Transverse colon (tissue), 4 donors: ENCODE measurements around the gene PROSER3. TPM values are rescaled to one million over a fixed set of nuclear protein-coding genes. Genes with fewer than 3 reads are reported as not detected.
A peak's percentile ranks its signal among the peaks of the same experiment; 100 is the strongest.

Experiments
- DNase-seq: peaks from one replicate; pipeline ENCODE4 v3.0.0-alpha.2; 2019
- H3K27ac ChIP-seq, 4 donors: fragments of 200-600 bp; sonication (generic); 2 replicates each; pipeline ENCODE4 v1.5.1; 2016 to 2018; ENCODE audit warnings: inconsistent platforms in 4 of 4
- H3K27me3 ChIP-seq: fragments of 200-600 bp; sonication (generic); 2 replicates; pipeline ENCODE4 v1.5.1; 2017; ENCODE audit warnings: inconsistent platforms
- H3K36me3 ChIP-seq, 4 donors: fragments of 200-600 bp; sonication (generic); 2 replicates each; pipeline ENCODE4 v1.5.1; 2017 to 2019; ENCODE audit warnings: inconsistent platforms in 4 of 4
- H3K4me1 ChIP-seq, 4 donors: fragments of 200-600 bp; sonication (generic); 2 replicates each; pipeline ENCODE4 v1.5.1; 2017 to 2020; ENCODE audit warnings: inconsistent platforms in 4 of 4
- H3K4me3 ChIP-seq, 4 donors: fragments of 200-600 bp; sonication (generic); 1 replicate in 1 of 4; 2 replicates in 3 of 4; pipeline versions ENCODE4 v1.5.1 to v1.6.1; 2017 to 2019; ENCODE audit warnings: inconsistent platforms in 4 of 4
- H3K9me3 ChIP-seq, 2 donors: fragments of 200-600 bp; sonication (generic); 2 replicates each; pipeline ENCODE4 v1.5.1; 2017 to 2019; ENCODE audit warnings: inconsistent platforms in 2 of 2
- EP300 ChIP-seq: sonication (generic); formaldehyde crosslinking; IDR thresholded peaks from one replicate; pipeline ENCODE4 v1.6.1; 2017; ENCODE audit warnings: antibody characterized with exemption, low read depth
- POLR2A ChIP-seq: fragments of 450-650 bp; IDR thresholded peaks from one replicate; pipeline ENCODE4 v1.6.1; 2016; ENCODE audit warnings: antibody characterized with exemption, mild to moderate bottlenecking, moderate library complexity
- POLR2AphosphoS5 ChIP-seq, 3 donors: sonication (generic); formaldehyde crosslinking; IDR thresholded peaks; one replicate each; pipeline ENCODE4 v1.6.1; 2016; ENCODE audit warnings: antibody characterized with exemption in 3 of 3
- WGBS, 2 donors: methylation state at CpG; one replicate each; pipeline ENCODE4 v1.1.5; 2018; ENCODE audit warnings: low coverage in 1 of 2; 5-methylcytosine and 5-hydroxymethylcytosine counted together
- in situ Hi-C, 4 donors: fragments of 200-750 bp; cut with MboI; loops; one replicate each; pipeline versions ENCODE4 v1.15.0 to v1.15.1; 2017; ENCODE audit warnings: low sequenced_read_pairs in 3 of 4, low pct_ligation_motif_present in 1 of 4, low pct_unique_long_range_greater_than_20kb in 1 of 4
- intact Hi-C: fragments of 100-400 bp; cut with DNase I; formaldehyde crosslinking; loops from one replicate; pipeline ENCODE4 v1.15.1; 2023; ENCODE audit warnings: low total_unique reads
- total RNA-seq, 4 donors: library from RNA; depleted of rRNA; stranded (reverse); fragments of >200 nt; gene quantifications; one replicate each; pipeline ENCODE4 v1.1.0, GENCODE V29; 2016
- TF ChIP-seq, protein P1 (sequence below), 5 experiments: fragments of 200-600 bp in 3 of 5; fragments of 450-650 bp in 2 of 5; sonication (generic) in 3 of 5; IDR thresholded peaks; 1 replicate in 2 of 5; 2 replicates in 3 of 5; pipeline ENCODE4 v1.5.1; 2016 to 2017; ENCODE audit warnings: antibody characterized with exemption in 5 of 5, inconsistent platforms in 3 of 5, mild to moderate bottlenecking in 2 of 5, moderate library complexity in 1 of 5

The PROSER3 gene
- total RNA-seq, 4 donors from 2014 or later = 9.2 to 42.8 (median 24.6) TPM

DNA sequence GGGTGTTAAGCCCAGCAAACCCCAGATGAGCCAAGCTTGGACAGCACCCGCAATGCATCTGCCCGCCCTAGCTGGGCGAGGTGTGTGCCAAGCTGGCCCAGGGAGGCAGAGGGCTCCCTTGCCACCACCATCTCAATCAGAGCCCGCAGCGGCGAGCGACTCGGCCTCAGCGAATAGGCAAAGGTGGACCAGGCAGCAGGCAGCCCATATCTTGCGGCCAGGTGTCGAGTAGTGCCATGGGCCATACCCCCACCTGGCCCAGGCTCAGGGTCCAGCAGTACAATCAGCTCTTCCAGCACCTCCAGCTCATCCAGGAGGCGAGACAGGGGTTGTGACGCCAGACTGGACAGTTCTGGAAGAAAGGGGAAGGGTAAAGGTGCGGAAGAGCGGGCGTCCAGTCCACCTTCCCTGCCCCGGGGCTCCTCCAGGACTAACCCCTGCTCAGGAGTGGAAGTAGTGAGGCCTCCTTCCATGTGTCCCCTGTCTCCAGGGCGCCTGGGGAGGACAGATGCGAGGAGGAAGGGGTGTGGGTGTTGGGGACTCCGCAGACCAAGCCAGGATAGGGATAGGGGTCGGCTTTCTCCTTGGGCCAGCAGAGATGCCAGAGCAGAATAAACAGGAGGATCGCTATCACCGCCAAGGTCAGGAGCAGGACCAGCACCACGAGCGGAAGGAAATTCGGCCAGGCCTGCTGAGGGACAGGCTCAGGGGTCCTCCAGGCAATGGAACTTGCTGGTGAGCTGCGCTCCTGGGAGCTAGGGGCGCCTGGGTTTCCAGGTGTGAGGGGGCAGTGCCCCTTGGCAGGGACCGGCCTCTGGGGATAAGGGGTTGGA, 18.5 kb upstream of the PROSER3 start:
- Histone ChIP-seq H3K4me1 (peaks cover 7 to 21% (median 14%) of the 10 kb centered on the region in 4 donors), H3K36me3 (peaks cover 0 to 7% (median 3%) of the 10 kb centered on the region in 4 donors), H3K27ac (peak overlapping the region; percentile 82 to 97 (median 88)), H3K27me3 (no peaks in the 10 kb centered on the region), H3K4me3 (peak overlapping the region in 3 of 4 donors; percentile 46 to 63 (median 52)), H3K9me3 (no peaks in the 10 kb centered on the region)
- TF ChIP-seq POLR2AphosphoS5 (IDR thresholded peaks at IDR 0.05) (no peak), EP300 (no peak), POLR2A (no peak)
- TF ChIP-seq, protein P1, sequence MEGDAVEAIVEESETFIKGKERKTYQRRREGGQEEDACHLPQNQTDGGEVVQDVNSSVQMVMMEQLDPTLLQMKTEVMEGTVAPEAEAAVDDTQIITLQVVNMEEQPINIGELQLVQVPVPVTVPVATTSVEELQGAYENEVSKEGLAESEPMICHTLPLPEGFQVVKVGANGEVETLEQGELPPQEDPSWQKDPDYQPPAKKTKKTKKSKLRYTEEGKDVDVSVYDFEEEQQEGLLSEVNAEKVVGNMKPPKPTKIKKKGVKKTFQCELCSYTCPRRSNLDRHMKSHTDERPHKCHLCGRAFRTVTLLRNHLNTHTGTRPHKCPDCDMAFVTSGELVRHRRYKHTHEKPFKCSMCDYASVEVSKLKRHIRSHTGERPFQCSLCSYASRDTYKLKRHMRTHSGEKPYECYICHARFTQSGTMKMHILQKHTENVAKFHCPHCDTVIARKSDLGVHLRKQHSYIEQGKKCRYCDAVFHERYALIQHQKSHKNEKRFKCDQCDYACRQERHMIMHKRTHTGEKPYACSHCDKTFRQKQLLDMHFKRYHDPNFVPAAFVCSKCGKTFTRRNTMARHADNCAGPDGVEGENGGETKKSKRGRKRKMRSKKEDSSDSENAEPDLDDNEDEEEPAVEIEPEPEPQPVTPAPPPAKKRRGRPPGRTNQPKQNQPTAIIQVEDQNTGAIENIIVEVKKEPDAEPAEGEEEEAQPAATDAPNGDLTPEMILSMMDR (IDR thresholded peaks at IDR 0.05) = no peak
- in situ Hi-C loops = no loop called here
- DNase-seq = no peak
- WGBS, 2 donors = 80 to 84% methylated on average over 2 to 29 of the region's 29 CpGs
- intact Hi-C loops = loop anchor here (10.0 kb wide), 1 partner anchor 195 kb away; the partner anchor contains the start of gene LRFN3

DNA sequence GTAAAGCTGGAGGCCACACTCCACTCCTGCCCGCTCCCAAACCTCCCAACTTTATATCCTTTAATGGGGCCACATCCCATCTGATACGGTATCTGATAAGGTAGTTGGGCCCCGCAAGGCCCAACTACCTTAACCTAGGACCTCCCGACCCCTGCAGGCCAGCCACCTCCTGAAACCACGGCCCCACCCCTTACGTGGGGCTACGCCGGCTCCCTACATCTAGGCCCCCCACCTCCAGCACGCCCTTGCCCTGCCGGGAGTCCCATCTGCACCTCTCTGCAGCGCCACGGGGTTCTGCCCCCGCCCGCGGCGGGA, 17.9 kb upstream of the PROSER3 start:
- WGBS, 2 donors = 2% methylated on average over 16 of the region's 16 CpGs; no CpG with 5 or more reads in 1 of the 2 donors
- TF ChIP-seq POLR2A = no peak
- TF ChIP-seq, protein P1 (IDR thresholded peaks at IDR 0.05) = no peak
- Histone ChIP-seq H3K27me3 (no peaks in the 10 kb centered on the region), H3K36me3 (peaks cover 0 to 7% (median 3%) of the 10 kb centered on the region in 4 donors), H3K4me1 (peaks cover 8 to 22% (median 16%) of the 10 kb centered on the region in 4 donors), H3K4me3 (peak overlapping the region; percentile 46 to 63 (median 50)), H3K27ac (peak overlapping the region; percentile 82 to 97 (median 88)), H3K9me3 (no peaks in the 10 kb centered on the region)
- no peak for DNase-seq
- in situ Hi-C loops (no loop called here), intact Hi-C loops (loop anchor here (10.0 kb wide), 1 partner anchor 195 kb away; the partner anchor contains the start of gene LRFN3)

DNA sequence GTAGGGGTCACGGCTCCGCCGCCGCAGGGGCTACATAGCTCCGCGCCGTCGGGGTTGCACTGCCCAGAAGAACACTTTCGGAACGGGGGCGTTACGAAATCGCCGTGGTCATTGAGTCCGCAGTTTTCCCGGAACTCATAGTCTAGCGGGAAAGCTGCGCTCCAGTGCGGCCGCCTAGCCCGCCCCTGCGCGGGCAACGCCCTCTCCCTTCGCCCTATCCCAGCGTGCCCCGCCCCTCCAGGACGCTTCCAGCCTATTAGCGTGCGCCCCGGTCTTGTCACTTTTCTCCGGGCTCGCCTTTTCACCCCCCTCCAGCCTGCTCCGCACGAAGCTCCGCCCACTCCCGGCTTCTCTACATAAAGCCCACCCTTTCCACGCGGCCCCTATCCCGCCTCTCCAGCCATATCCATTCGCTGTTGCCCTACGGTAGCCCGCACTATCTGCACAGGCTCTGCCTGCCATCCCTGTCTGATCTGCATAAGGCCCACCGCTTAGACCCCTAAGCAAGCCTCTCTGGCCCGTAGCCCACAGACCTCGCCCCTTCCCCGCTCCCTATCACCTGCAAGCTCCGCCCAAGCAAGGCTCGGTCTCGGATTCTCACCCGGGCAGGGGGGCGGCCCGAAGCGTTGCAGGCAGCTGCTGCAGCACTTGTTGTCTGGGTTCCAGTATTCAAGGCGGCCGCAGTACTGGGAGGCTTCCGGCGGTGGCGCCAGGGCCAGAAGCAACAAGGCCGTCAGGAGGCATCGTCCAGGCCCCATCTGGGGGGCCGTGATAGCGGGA, 17.4 kb upstream of the PROSER3 start:
- peak overlapping the region; percentile 82 to 97 (median 88) for H3K27ac ChIP-seq
- peak; percentile 98 for DNase-seq
- H3K4me3 ChIP-seq = peak overlapping the region; percentile 49 to 63 (median 54)
- intact Hi-C loops = loop anchor here (10.0 kb wide), 1 partner anchor 194 kb away; the partner anchor contains the start of gene LRFN3
- peak; percentile 52 for TF ChIP-seq POLR2A
- TF ChIP-seq, protein P1 (IDR thresholded peaks at IDR 0.05) = peak in 2 of 5 experiments; percentile 25 to 33
- TF ChIP-seq POLR2AphosphoS5 (IDR thresholded peaks at IDR 0.05) = peak; percentile 24 to 66 (median 66)
- peak; percentile 68 for TF ChIP-seq EP300
- in situ Hi-C loops = no loop called here
- peaks cover 8 to 22% (median 16%) of the 10 kb centered on the region in 4 donors for H3K4me1 ChIP-seq
- WGBS, 2 donors = 1% methylated on average over 62 of the region's 63 CpGs; no CpG with 5 or more reads in 1 of the 2 donors
- peaks cover 0 to 7% (median 3%) of the 10 kb centered on the region in 4 donors for H3K36me3 ChIP-seq
- no peaks in the 10 kb centered on the region for H3K9me3 ChIP-seq
- H3K27me3 ChIP-seq = no peaks in the 10 kb centered on the region

DNA sequence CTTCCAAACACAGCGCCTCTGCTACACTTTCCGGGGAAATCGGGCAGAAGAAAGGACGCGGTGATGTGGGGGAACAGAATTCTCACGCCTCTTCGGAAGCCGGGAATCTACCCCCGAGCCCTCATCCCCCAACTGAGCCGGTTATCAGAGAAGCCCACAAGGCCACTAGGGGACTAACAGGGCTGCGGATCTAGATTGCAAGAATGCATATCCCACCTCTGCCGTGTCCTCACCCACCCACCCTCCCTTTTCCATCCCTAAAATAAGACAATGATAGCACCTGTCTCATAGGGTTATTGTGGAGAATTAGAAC, 16.8 kb upstream of the PROSER3 start:
- in situ Hi-C loops (no loop called here), intact Hi-C loops (loop anchor here (10.0 kb wide), 1 partner anchor 194 kb away; the partner anchor contains the start of gene LRFN3)
- H3K4me1 ChIP-seq = peaks cover 11 to 27% (median 20%) of the 10 kb centered on the region in 4 donors
- H3K9me3 ChIP-seq = no peaks in the 10 kb centered on the region
- peak overlapping the region; percentile 49 to 63 (median 54) for H3K4me3 ChIP-seq
- H3K27me3 ChIP-seq = no peaks in the 10 kb centered on the region
- DNase-seq = no peak
- H3K36me3 ChIP-seq = peaks cover 0 to 7% (median 3%) of the 10 kb centered on the region in 4 donors
- WGBS, 2 donors = 0 to 3% methylated on average over 1 to 9 of the region's 12 CpGs
- TF ChIP-seq POLR2A (no peak), POLR2AphosphoS5 (IDR thresholded peaks at IDR 0.05) (no peak), EP300 (no peak)
- peak overlapping the region; percentile 82 to 97 (median 88) for H3K27ac ChIP-seq
